Measurements from ENCODE around the gene SNRPA.
"Not testable (repeated sequence)": the region's sequence is repeated elsewhere in the genome, so short reads cannot be mapped to it uniquely, and the experiment has no call there.

SNRPA gene

GRCh38 chr19:40802300-40803169 lies 51.5 kb downstream of the SNRPA start:
- no peak for DNase-seq (ENCODE audit: low read depth)

GRCh38 chr19:40803170-40803856 lies 52.3 kb downstream of the SNRPA start:
- DNase-seq (ENCODE audit: low read depth) = no peak

GRCh38 chr19:40803857-40804782 lies 53.1 kb downstream of the SNRPA start:
- DNase-seq (ENCODE audit: low read depth) = no peak

- DNase-seq (ENCODE audit: low read depth) = no peak
Measured at GRCh38 chr19:40804783-40805242, 53.8 kb downstream of the SNRPA start.

- no peak for DNase-seq (ENCODE audit: low read depth)
Measured at GRCh38 chr19:40805258-40805868, 54.4 kb downstream of the SNRPA start.

- peak; percentile 62 for DNase-seq (ENCODE audit: low read depth)
Measured at GRCh38 chr19:40806423-40807146, 55.6 kb downstream of the SNRPA start.

- DNase-seq (ENCODE audit: low read depth) = no peak
Measured at GRCh38 chr19:40807147-40808020, 56.4 kb downstream of the SNRPA start.

GRCh38 chr19:40808021-40808325 lies 57.0 kb downstream of the SNRPA start:
- no peak for DNase-seq (ENCODE audit: low read depth)

- DNase-seq (ENCODE audit: low read depth) = no peak
Measured at GRCh38 chr19:40808497-40808896, 57.5 kb downstream of the SNRPA start.

- no peak for DNase-seq (ENCODE audit: low read depth)
Measured at GRCh38 chr19:40809358-40810086, 58.5 kb downstream of the SNRPA start.

GRCh38 chr19:40810160-40810559 lies 59.2 kb downstream of the SNRPA start:
- DNase-seq (ENCODE audit: low read depth) = no peak

GRCh38 chr19:40810649-40811408 lies 59.8 kb downstream of the SNRPA start:
- not testable (repeated sequence) for DNase-seq (ENCODE audit: low read depth)

GRCh38 chr19:40811478-40812341 lies 60.7 kb downstream of the SNRPA start:
- no peak for DNase-seq (ENCODE audit: low read depth)

- DNase-seq (ENCODE audit: low read depth) = not testable (repeated sequence)
Measured at GRCh38 chr19:40812571-40812970, 61.6 kb downstream of the SNRPA start.

GRCh38 chr19:40813182-40813581 lies 62.2 kb downstream of the SNRPA start:
- DNase-seq (ENCODE audit: low read depth) = no peak

All from stimulated activated CD8-positive, alpha-beta memory T cell treated with anti-CD3 and anti-CD28 coated beads, Interleukin-12 subunit alpha, Interleukin-12 subunit beta, amount 100 ng/mL, for 1 hour (primary cell).